Aortic smooth muscle cell (primary cell): ENCODE data around the gene LYRM4. TPM values are rescaled to one million over a fixed set of nuclear protein-coding genes. Genes with fewer than 3 reads are reported as not detected.

Source experiments
- total RNA-seq: library from RNA; depleted of rRNA; stranded (reverse); fragments of >200 nt; gene quantifications from 2 replicates; pipeline ENCODE4 v1.2.3, GENCODE V29; 2014

Gene LYRM4
- total RNA-seq, result 21.8 and 21.9 TPM in 2 replicates

GRCh38 chr6:5260661-5261544, at the start of gene LYRM4, which contains the start of gene FARS2:
Gene LYRM4, minus strand, starts transcription at chr6:5260950. Its CDS starts 217 bp downstream, at chr6:5260733.
Gene FARS2, plus strand, starts transcription at chr6:5261513.

GRCh38 chr6:5084781-5085647, 175.7 kb downstream of the LYRM4 start, which contains the start of gene PPP1R3G:
Gene PPP1R3G, plus strand, starts transcription at chr6:5085341. Its CDS starts 145 bp downstream, at chr6:5085486.

Other genes with a start within 250 kb of the LYRM4 start
- gene PPP1R3G, start 175.6 kb downstream of the LYRM4 start, total RNA-seq, result 0.93 and 1.2 TPM in 2 replicates
- gene FARS2, start 563 bp upstream of the LYRM4 start, total RNA-seq, result 27.7 and 29.9 TPM in 2 replicates